H9 (cell line): Measurements from ENCODE around the gene SOCS6. TPM values are rescaled to one million over a fixed set of nuclear protein-coding genes. Genes with fewer than 3 reads are reported as not detected.

Source experiments
- DNase-seq: peaks from one replicate; pipeline ENCODE4 v3.0.0-alpha.2; 2017
- H2AFZ ChIP-seq: one replicate; pipeline ENCODE4 v1.6.1; 2013; ENCODE audit warnings: mild to moderate bottlenecking, low read length, control low read depth, moderate library complexity
- H2AK5ac ChIP-seq: 2 replicates; pipeline ENCODE4 v1.6.1; 2013; ENCODE audit warnings: low read length, control low read depth, mixed read lengths; ENCODE audit not compliant: insufficient read length
- H2BK120ac ChIP-seq: one replicate; pipeline ENCODE4 v1.6.1; 2013; ENCODE audit warnings: low read depth, mild to moderate bottlenecking, low read length, control low read depth, inconsistent platforms; ENCODE audit not compliant: poor library complexity, severe bottlenecking
- H2BK12ac ChIP-seq: 2 replicates; pipeline ENCODE4 v1.6.1; 2013; ENCODE audit warnings: low read length, control low read depth, mixed read lengths, low read depth; ENCODE audit not compliant: insufficient read length
- H2BK15ac ChIP-seq: 2 replicates; pipeline ENCODE4 v1.6.1; 2013; ENCODE audit warnings: low read depth, low read length, control low read depth
- H2BK20ac ChIP-seq: one replicate; pipeline ENCODE4 v1.6.1; 2013; ENCODE audit warnings: low read depth, mild to moderate bottlenecking, low read length, control low read depth, inconsistent platforms; ENCODE audit not compliant: poor library complexity, severe bottlenecking
- H2BK5ac ChIP-seq: 2 replicates; pipeline ENCODE4 v1.6.1; 2013; ENCODE audit warnings: low read length, control low read depth, mixed read lengths; ENCODE audit not compliant: insufficient read length
- H3K14ac ChIP-seq: 2 replicates; pipeline ENCODE4 v1.6.1; 2013; ENCODE audit warnings: low read length, control low read depth; ENCODE audit not compliant: insufficient read depth
- H3K18ac ChIP-seq: 2 replicates; pipeline ENCODE4 v1.6.1; 2013; ENCODE audit warnings: low read depth, mild to moderate bottlenecking, mixed read lengths, low read length, control low read depth; ENCODE audit not compliant: insufficient read length
- H3K23ac ChIP-seq: 2 replicates; pipeline ENCODE4 v1.6.1; 2013; ENCODE audit warnings: low read length, control low read depth, mixed read lengths, low read depth; ENCODE audit not compliant: insufficient read length
- H3K23me2 ChIP-seq: 2 replicates; pipeline ENCODE4 v1.6.1; 2013; ENCODE audit warnings: low read depth, mild to moderate bottlenecking, mixed read lengths, low read length, control low read depth; ENCODE audit not compliant: insufficient read length, poor library complexity, severe bottlenecking
- H3K27ac ChIP-seq: 2 replicates; pipeline ENCODE4 v1.5.1; 2013; ENCODE audit warnings: low read length, control low read depth, mixed read lengths, low read depth; ENCODE audit not compliant: insufficient read length
- H3K27me3 ChIP-seq: 2 replicates; pipeline ENCODE4 v1.6.1; 2013; ENCODE audit warnings: low read length, control low read depth, inconsistent platforms; ENCODE audit not compliant: insufficient read depth
- H3K4ac ChIP-seq: 2 replicates; pipeline ENCODE4 v1.6.1; 2013; ENCODE audit warnings: low read depth, mild to moderate bottlenecking, control low read depth, inconsistent platforms, low read length, moderate library complexity
- H3K4me1 ChIP-seq: 2 replicates; pipeline ENCODE4 v1.6.1; 2013; ENCODE audit warnings: low read length, control low read depth, inconsistent platforms; ENCODE audit not compliant: insufficient read depth
- H3K4me2 ChIP-seq: 2 replicates; pipeline ENCODE4 v1.6.1; 2013; ENCODE audit warnings: low read length, control low read depth, mixed read lengths; ENCODE audit not compliant: insufficient read length, insufficient read depth
- H3K56ac ChIP-seq: 2 replicates; pipeline ENCODE4 v1.6.1; 2013; ENCODE audit warnings: low read depth, mild to moderate bottlenecking, mixed read lengths, low read length, control low read depth; ENCODE audit not compliant: insufficient read length
- H3K79me1 ChIP-seq: 2 replicates; pipeline ENCODE4 v1.6.1; 2013; ENCODE audit warnings: low read depth, mild to moderate bottlenecking, moderate library complexity, low read length, control low read depth, inconsistent platforms; ENCODE audit not compliant: insufficient read depth, poor library complexity, severe bottlenecking
- H3K79me2 ChIP-seq: 2 replicates; pipeline ENCODE4 v1.6.1; 2013; ENCODE audit warnings: low read length, control low read depth, inconsistent platforms; ENCODE audit not compliant: insufficient read depth
- H3K9ac ChIP-seq: 2 replicates; pipeline ENCODE4 v1.6.1; 2013; ENCODE audit warnings: low read length, control low read depth, mixed read lengths; ENCODE audit not compliant: insufficient read length; ENCODE audit errors: extremely low read depth
- H3K9me3 ChIP-seq: one replicate; pipeline ENCODE4 v1.6.1; 2013; ENCODE audit warnings: low read depth, low read length, inconsistent platforms; ENCODE audit not compliant: control insufficient read depth
- H3T11ph ChIP-seq: one replicate; pipeline ENCODE4 v1.6.1; 2013; ENCODE audit warnings: mild to moderate bottlenecking, low read length, control low read depth, inconsistent platforms
- H4K20me1 ChIP-seq: one replicate; pipeline ENCODE4 v1.6.1; 2013; ENCODE audit not compliant: control insufficient read depth, insufficient read length, insufficient read depth
- H4K5ac ChIP-seq: 2 replicates; pipeline ENCODE4 v1.6.1; 2013; ENCODE audit warnings: low read depth, mild to moderate bottlenecking, mixed read lengths, low read length, control low read depth; ENCODE audit not compliant: insufficient read length
- H4K8ac ChIP-seq: replicated peaks from 2 replicates; pipeline ENCODE4 v1.6.1; 2013; ENCODE audit warnings: low read length, control low read depth, mixed read lengths, low read depth; ENCODE audit not compliant: insufficient read length
- H4K91ac ChIP-seq: 2 replicates; pipeline ENCODE4 v1.6.1; 2013; ENCODE audit warnings: low read depth, mild to moderate bottlenecking, moderate library complexity, mixed read lengths, low read length, control low read depth; ENCODE audit not compliant: insufficient read length
- H3K27ac Mint-ChIP-seq, 3 experiments: 2 replicates in 2 of 3; 3 replicates in 1 of 3; pipeline ENCODE4 v1.8.0; 2020 to 2021; ENCODE audit warnings: mixed read lengths in 3 of 3, mild to moderate bottlenecking in 1 of 3, moderate library complexity in 1 of 3
- H3K27me3 Mint-ChIP-seq: 2 replicates; pipeline ENCODE4 v1.8.0; 2021; ENCODE audit warnings: low read depth, mild to moderate bottlenecking, moderate library complexity, mixed read lengths
- H3K36me3 Mint-ChIP-seq, 3 experiments: 2 replicates in 2 of 3; 3 replicates in 1 of 3; pipeline ENCODE4 v1.8.0; 2020 to 2021; ENCODE audit warnings: low read depth in 3 of 3, mixed read lengths in 3 of 3; ENCODE audit not compliant: insufficient read depth in 1 of 3
- H3K4me1 Mint-ChIP-seq, 2 experiments: 2 replicates each; pipeline ENCODE4 v1.8.0; 2020; ENCODE audit warnings: mixed read lengths in 2 of 2
- H3K4me3 Mint-ChIP-seq, 2 experiments: 2 replicates in 1 of 2; 3 replicates in 1 of 2; pipeline ENCODE4 v1.8.0; 2020 to 2021; ENCODE audit warnings: mild to moderate bottlenecking in 2 of 2, mixed read lengths in 2 of 2, moderate library complexity in 1 of 2
- H3K9me3 Mint-ChIP-seq, 2 experiments: 2 replicates in 1 of 2; 3 replicates in 1 of 2; pipeline ENCODE4 v1.8.0; 2020; ENCODE audit warnings: mild to moderate bottlenecking in 2 of 2, mixed read lengths in 2 of 2, moderate library complexity in 1 of 2
- CTCF ChIP-seq: fragments of 200-600 bp; sonication (generic); conservative IDR thresholded peaks from 3 replicates; pipeline ENCODE4 v1.8.0; 2021; ENCODE audit warnings: antibody characterized with exemption, mild to moderate bottlenecking
- WGBS: extraction: QIAGEN DNeasy Blood & Tissue Kit; methylation state at CpG from one replicate; pipeline ENCODE4 v1.1.7; 2013; ENCODE audit warnings: missing lambda C conversion rate, low lambda C conversion rate, mixed read lengths; ENCODE audit not compliant: insufficient read length; ENCODE audit errors: extremely low coverage; 5-methylcytosine and 5-hydroxymethylcytosine counted together
- total RNA-seq: library from RNA; stranded (reverse); gene quantifications from 2 replicates; pipeline ENCODE4 v1.2.1, GENCODE V29; 2021

SOCS6 gene
- total RNA-seq, 1 experiment from 2014 or later: 24.5 TPM

- Histone ChIP-seq H2BK15ac (no peak overlapping the region), H3K79me1 (no peaks in the 10 kb centered on the region), H3K18ac (no peak overlapping the region), H3K56ac (no peak overlapping the region), H3K23me2 (no peaks in the 10 kb centered on the region), H2AFZ (no peak overlapping the region), H2AK5ac (no peak overlapping the region), H4K5ac (no peak overlapping the region), H3K27me3 (no peaks in the 10 kb centered on the region), H2BK120ac (no peak overlapping the region), H3K4me1 (no peaks in the 10 kb centered on the region), H3K23ac (no peak overlapping the region), H3K27ac (no peak overlapping the region), H2BK12ac (no peak overlapping the region), H4K91ac (no peak overlapping the region), H3K79me2 (no peaks in the 10 kb centered on the region), H4K8ac (no peak overlapping the region), H3K4ac (no peak overlapping the region), H2BK5ac (no peak overlapping the region), H3K9ac (no peak overlapping the region), H3T11ph (no peak overlapping the region), H3K4me2 (no peak overlapping the region), H2BK20ac (no peak overlapping the region), H4K20me1 (no peaks in the 10 kb centered on the region), H3K9me3 (no peaks in the 10 kb centered on the region), H3K14ac (no peak overlapping the region)
- no CpG with 5 or more reads among the region's 2 CpGs for WGBS
- peaks cover 0 to 9% of the 10 kb centered on the region in 2 experiments; a peak in 2 of 4 replicates for H3K4me1 Mint-ChIP-seq
- no peaks in the 10 kb centered on the region; a peak in 1 of 7 replicates for H3K36me3 Mint-ChIP-seq
- no peaks in the 10 kb centered on the region for H3K27me3 Mint-ChIP-seq
- no peak for TF ChIP-seq CTCF
- peaks cover 3 to 8% of the 10 kb centered on the region in 2 experiments; a peak in 3 of 5 replicates for H3K9me3 Mint-ChIP-seq
- no peak overlapping the region for H3K27ac Mint-ChIP-seq
- no peak for DNase-seq
- no peak overlapping the region for H3K4me3 Mint-ChIP-seq
Measured at GRCh38 chr18:70279470-70279869, 9.4 kb upstream of the SOCS6 start.
